ENCODE measurements around the gene FAM237B. TPM values are rescaled to one million over a fixed set of nuclear protein-coding genes. Genes with fewer than 3 reads are reported as not detected.

Gene FAM237B
- polyA plus RNA-seq, 3 donors = not detected

GRCh38 chr7:90271753-90272152 is 49.4 kb downstream of the FAM237B start:
- TF ChIP-seq CTCF (IDR thresholded peaks at IDR 0.05) = no peak
- no peak for DNase-seq
- H3K4me2 ChIP-seq (replicated peaks; ENCODE audit: extremely low read depth, low read length, poor library complexity, severe bottlenecking) = no peak overlapping the region
- no peaks in the 10 kb centered on the region for H3K27me3 ChIP-seq (ENCODE audit: control insufficient read depth in 2 of 2, insufficient read depth in 2 of 2, low read length in 2 of 2)
- no peaks in the 10 kb centered on the region for H3K36me3 Mint-ChIP-seq
- no peak overlapping the region for H3K27ac ChIP-seq (ENCODE audit: low read depth in 1 of 2, low read length in 2 of 2)
- no peaks in the 10 kb centered on the region for H3K9me3 ChIP-seq (replicated peaks in 1 of 2; ENCODE audit: control insufficient read depth in 1 of 2, insufficient read depth in 1 of 2, low read length in 2 of 2)
- H3K9me3 Mint-ChIP-seq = no peaks in the 10 kb centered on the region
- H3K79me2 ChIP-seq (ENCODE audit: insufficient read depth, low read length) = no peaks in the 10 kb centered on the region
- no peaks in the 10 kb centered on the region for H4K20me1 ChIP-seq (ENCODE audit: insufficient read depth, low read length)
- intact Hi-C loops (cut with micrococcal nuclease) = no loop called here
- H3K27ac Mint-ChIP-seq = no peak overlapping the region
- peaks cover 0 to 2% (median 0%) of the 10 kb centered on the region in 3 donors for H3K27me3 Mint-ChIP-seq (ENCODE audit: low read depth in 3 of 3)
- no peak overlapping the region for H2AFZ ChIP-seq (ENCODE audit: insufficient read depth, low read depth, low read length, poor library complexity, severe bottlenecking)
- H3K4me3 ChIP-seq (replicated peaks in 1 of 3; ENCODE audit: low read depth in 2 of 3, low read length in 3 of 3) = no peak overlapping the region
- no peaks in the 10 kb centered on the region for H3K4me1 Mint-ChIP-seq
- H3K9ac ChIP-seq (ENCODE audit: insufficient read depth, low read length, poor library complexity, severe bottlenecking) = no peak overlapping the region
- no peaks in the 10 kb centered on the region for H3K4me1 ChIP-seq (ENCODE audit: control insufficient read depth in 1 of 2, insufficient read depth in 2 of 2, low read length in 2 of 2)
- no peaks in the 10 kb centered on the region for H3K36me3 ChIP-seq (replicated peaks in 1 of 2; ENCODE audit: control insufficient read depth in 1 of 2, insufficient read depth in 2 of 2, low read length in 2 of 2)
- no peak overlapping the region for H3K4me3 Mint-ChIP-seq
- no CpG with 5 or more reads among the region's 2 CpGs for WGBS (ENCODE audit: insufficient coverage)

- peaks cover 0 to 2% (median 0%) of the 10 kb centered on the region in 3 donors for H3K27me3 Mint-ChIP-seq (ENCODE audit: low read depth in 3 of 3)
- no peak overlapping the region for H3K9ac ChIP-seq (ENCODE audit: insufficient read depth, low read length, poor library complexity, severe bottlenecking)
- H3K27ac Mint-ChIP-seq = no peak overlapping the region
- no peaks in the 10 kb centered on the region for H3K36me3 Mint-ChIP-seq
- H3K79me2 ChIP-seq (ENCODE audit: insufficient read depth, low read length) = no peaks in the 10 kb centered on the region
- H2AFZ ChIP-seq (ENCODE audit: insufficient read depth, low read depth, low read length, poor library complexity, severe bottlenecking) = no peak overlapping the region
- no peaks in the 10 kb centered on the region for H4K20me1 ChIP-seq (ENCODE audit: insufficient read depth, low read length)
- no peaks in the 10 kb centered on the region for H3K4me1 ChIP-seq (ENCODE audit: control insufficient read depth in 1 of 2, insufficient read depth in 2 of 2, low read length in 2 of 2)
- H3K27me3 ChIP-seq (ENCODE audit: control insufficient read depth in 2 of 2, insufficient read depth in 2 of 2, low read length in 2 of 2) = no peaks in the 10 kb centered on the region
- H3K27ac ChIP-seq (ENCODE audit: low read depth in 1 of 2, low read length in 2 of 2) = no peak overlapping the region
- H3K9me3 ChIP-seq (replicated peaks in 1 of 2; ENCODE audit: control insufficient read depth in 1 of 2, insufficient read depth in 1 of 2, low read length in 2 of 2) = no peaks in the 10 kb centered on the region
- H3K4me2 ChIP-seq (replicated peaks; ENCODE audit: extremely low read depth, low read length, poor library complexity, severe bottlenecking) = no peak overlapping the region
- no peaks in the 10 kb centered on the region for H3K9me3 Mint-ChIP-seq
- no CpG with 5 or more reads among the region's 2 CpGs for WGBS (ENCODE audit: insufficient coverage)
- TF ChIP-seq CTCF (IDR thresholded peaks at IDR 0.05) = no peak
- intact Hi-C loops (cut with micrococcal nuclease) = no loop called here
- DNase-seq = no peak
- H3K4me3 Mint-ChIP-seq = no peak overlapping the region
- H3K4me3 ChIP-seq (replicated peaks in 1 of 3; ENCODE audit: low read depth in 2 of 3, low read length in 3 of 3) = no peak overlapping the region
- no peaks in the 10 kb centered on the region for H3K4me1 Mint-ChIP-seq
- H3K36me3 ChIP-seq (replicated peaks in 1 of 2; ENCODE audit: control insufficient read depth in 1 of 2, insufficient read depth in 2 of 2, low read length in 2 of 2) = no peaks in the 10 kb centered on the region
Measured at GRCh38 chr7:90270431-90271178, 50.5 kb downstream of the FAM237B start.
